HepG2 (cell line): ENCODE results near the gene FAM83D. TPM values are rescaled to one million over a fixed set of nuclear protein-coding genes. Genes with fewer than 3 reads are reported as not detected.
A peak's percentile ranks its signal among the peaks of the same experiment; 100 is the strongest.

ENCODE experiments used
- CEBPB ChIP-seq: IDR thresholded peaks from 2 replicates; pipeline ENCODE4 v1.6.1; 2011; ENCODE audit warnings: low read depth, low read length, improper control_type of control experiment, borderline replicate concordance
- GRHL1 ChIP-seq: sonication (generic); formaldehyde crosslinking; conservative IDR thresholded peaks from 2 replicates; pipeline ENCODE4 v1.8.0; 2022; ENCODE audit warnings: missing genetic modification reagents
- HNRNPL ChIP-seq: fragments of 200-400 bp; formaldehyde crosslinking; IDR thresholded peaks from 2 replicates; pipeline ENCODE4 v1.6.1; 2017; ENCODE audit warnings: mild to moderate bottlenecking, low read depth, low read length
- MAFK ChIP-seq, 2 experiments: IDR thresholded peaks in 1 of 2; conservative IDR thresholded peaks in 1 of 2; 2 replicates each; pipeline ENCODE4 v1.6.1; 2011; ENCODE audit warnings: improper control_type of control experiment in 2 of 2, low read length in 2 of 2
- POLR2A ChIP-seq, 2 experiments: IDR thresholded peaks; 2 replicates each; pipeline ENCODE4 v1.6.1; 2011; ENCODE audit warnings: low read depth in 2 of 2, low read length in 2 of 2, mild to moderate bottlenecking in 1 of 2, moderate library complexity in 1 of 2; ENCODE audit not compliant: insufficient read depth in 1 of 2
- TMF1 ChIP-seq: sonication (generic); formaldehyde crosslinking; IDR thresholded peaks from 2 replicates; pipeline ENCODE4 v1.8.1; 2022; ENCODE audit warnings: low read depth, missing genetic modification reagents
- ZC3H13 ChIP-seq: sonication (generic); formaldehyde crosslinking; IDR thresholded peaks from 2 replicates; pipeline ENCODE4 v1.8.1; 2023; ENCODE audit warnings: mild to moderate bottlenecking, missing genetic modification reagents, moderate library complexity
- ZKSCAN1 ChIP-seq: fragments of 150-350 bp; IDR thresholded peaks from 2 replicates; pipeline ENCODE4 v1.6.1; 2014; ENCODE audit warnings: low read length
- ZMAT5 ChIP-seq: sonication (generic); formaldehyde crosslinking; IDR thresholded peaks from 2 replicates; pipeline ENCODE4 v1.5.0; 2020; ENCODE audit warnings: mild to moderate bottlenecking, low read depth, missing genetic modification reagents, borderline replicate concordance
- ZNF460 ChIP-seq: sonication (generic); formaldehyde crosslinking; IDR thresholded peaks from 2 replicates; pipeline ENCODE4 v1.5.1; 2020; ENCODE audit warnings: missing genetic modification reagents, mild to moderate bottlenecking, borderline replicate concordance
- ZNF501 ChIP-seq: sonication (generic); formaldehyde crosslinking; IDR thresholded peaks from 2 replicates; pipeline ENCODE4 v1.5.1; 2020; ENCODE audit warnings: mild to moderate bottlenecking, moderate library complexity, missing genetic modification reagents
- ZNF674 ChIP-seq: sonication (generic); formaldehyde crosslinking; IDR thresholded peaks from 2 replicates; pipeline ENCODE4 v1.5.0; 2020; ENCODE audit warnings: low read depth, mild to moderate bottlenecking, missing genetic modification reagents
- ZZZ3 ChIP-seq: sonication (generic); formaldehyde crosslinking; IDR thresholded peaks from 2 replicates; pipeline ENCODE4 v1.4.0; 2020; ENCODE audit warnings: missing genetic modification reagents, mild to moderate bottlenecking, borderline replicate concordance
- polyA plus RNA-seq, 8 experiments: library from polyadenylated mRNA; depleted of rRNA in 3 of 8; stranded (reverse) in 7 of 8; unstranded in 1 of 8; fragments of >200 nt; fragmentation: Illumina TruSeq in 4 of 8; extraction: Trizol in 4 of 8; gene quantifications; 2 replicates each; pipeline versions ENCODE4 v1.2.1 to v1.2.3, GENCODE V29; 2011 to 2016; ENCODE audit warnings: low read depth in 4 of 8, missing spikeins in 1 of 8, mixed read lengths in 1 of 8; ENCODE audit not compliant: insufficient read depth in 1 of 8
- total RNA-seq, 5 experiments: library from RNA; depleted of rRNA; stranded (reverse); fragments of >200 nt; fragmentation: Illumina TruSeq; extraction: Trizol; gene quantifications; 2 replicates each; pipeline ENCODE4 v1.2.3, GENCODE V29; 2016; ENCODE audit warnings: low read depth in 1 of 5

The FAM83D gene
- total and polyA plus RNA-seq, 2 of the 13 experiments (the other 11 are each of a cell fraction or from before 2014, with no cell fraction given), result 51.4 to 64.0 TPM

- no peak for TF ChIP-seq HNRNPL
- no peak for TF ChIP-seq TMF1 (CRISPR knock-in tag)
- TF ChIP-seq ZMAT5, result no peak
- no peak for TF ChIP-seq ZKSCAN1
- peak; percentile 38; the same call in 1 of the 2 replicates for TF ChIP-seq CEBPB
- TF ChIP-seq ZNF674 (CRISPR knock-in tag), result no peak
- TF ChIP-seq POLR2A (IDR thresholded peaks at IDR 0.05; ENCODE audit: insufficient read depth in 1 of 2, low read depth in 2 of 2, low read length in 2 of 2), result no peak
- TF ChIP-seq ZC3H13 (CRISPR knock-in tag), result 0 out of 2 replicates have a peak, but pooled peaks have one; percentile 55
- 0 out of 2 replicates have a peak, but pooled peaks have one; percentile 9 for TF ChIP-seq ZNF501 (CRISPR knock-in tag)
- peak; percentile 68; the same call in 1 of the 2 replicates for TF ChIP-seq ZNF460 (CRISPR knock-in tag)
- TF ChIP-seq ZZZ3 (CRISPR knock-in tag), result no peak
- TF ChIP-seq GRHL1, result no peak
- TF ChIP-seq MAFK (conservative IDR thresholded peaks at IDR 0.05 in 1 of 2, IDR thresholded peaks at IDR 0.05 in 1 of 2; ENCODE audit: low read length in 2 of 2), result peak in 1 of 2 experiments; percentile 25; a peak in 1 of 4 replicates
These were observed 27.6 kb downstream of the FAM83D start (continued) for GRCh38 chr20:38953630-38954340.
